ENCODE measurements around the gene NLGN1.

Gene NLGN1

DNA sequence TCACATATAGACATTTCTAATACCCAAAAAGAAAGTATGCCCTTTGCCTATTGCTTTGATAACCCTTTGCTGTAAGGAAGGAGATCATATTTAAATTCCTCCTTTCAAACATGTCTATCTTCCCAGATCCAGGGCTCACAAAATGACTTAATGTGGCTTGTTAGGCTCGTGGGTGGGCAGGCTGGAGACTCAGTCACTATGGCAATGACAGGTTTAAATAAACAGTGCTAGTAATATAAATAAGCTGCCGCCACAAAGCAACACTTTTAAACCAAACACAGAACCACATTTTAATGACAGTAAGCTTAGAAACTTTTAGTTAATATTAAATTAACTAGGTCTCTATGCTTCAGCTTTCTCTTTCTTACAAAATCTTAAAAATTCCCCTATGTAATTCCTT, 845.6 kb downstream of the NLGN1 start:
- peak; percentile 75 for DNase-seq

- DNase-seq = peak; percentile 63
These were observed 850.2 kb downstream of the NLGN1 start for GRCh38 chr3:174247687-174248152.

- no peak for DNase-seq
These were observed 854.1 kb downstream of the NLGN1 start for GRCh38 chr3:174251681-174252080.

DNA sequence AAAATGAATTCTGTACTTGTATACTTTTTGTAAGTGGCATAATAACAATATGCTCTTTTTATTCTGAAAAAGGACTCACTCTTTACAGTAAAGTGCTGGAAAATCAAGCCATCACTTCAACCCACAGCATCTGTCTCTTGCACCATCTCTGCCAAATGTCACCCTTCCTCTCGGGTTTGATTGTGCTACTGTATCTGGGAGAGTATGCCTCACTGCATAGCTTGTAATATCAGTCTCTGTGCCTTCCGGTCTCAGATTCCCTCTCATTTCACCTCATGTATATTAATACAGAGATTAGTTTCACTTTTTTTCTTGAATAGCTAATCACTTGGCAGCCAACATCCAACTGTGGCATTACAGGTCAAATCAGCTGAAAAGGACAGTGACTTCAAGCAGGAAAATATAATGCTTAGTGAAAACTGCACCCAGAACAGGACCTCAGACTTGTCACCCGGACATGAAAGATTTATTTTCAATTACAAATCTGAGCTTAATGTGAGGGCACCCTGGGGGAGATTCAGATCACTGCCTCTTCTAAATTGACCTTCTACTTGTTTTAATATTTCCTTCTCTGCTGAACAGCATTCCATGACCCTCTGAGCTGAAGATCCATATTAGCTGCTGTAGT, 855.8 kb downstream of the NLGN1 start:
- DNase-seq = peak; percentile 85

- DNase-seq = peak; percentile 38
These were observed 856.4 kb downstream of the NLGN1 start for GRCh38 chr3:174253940-174254339.

DNA sequence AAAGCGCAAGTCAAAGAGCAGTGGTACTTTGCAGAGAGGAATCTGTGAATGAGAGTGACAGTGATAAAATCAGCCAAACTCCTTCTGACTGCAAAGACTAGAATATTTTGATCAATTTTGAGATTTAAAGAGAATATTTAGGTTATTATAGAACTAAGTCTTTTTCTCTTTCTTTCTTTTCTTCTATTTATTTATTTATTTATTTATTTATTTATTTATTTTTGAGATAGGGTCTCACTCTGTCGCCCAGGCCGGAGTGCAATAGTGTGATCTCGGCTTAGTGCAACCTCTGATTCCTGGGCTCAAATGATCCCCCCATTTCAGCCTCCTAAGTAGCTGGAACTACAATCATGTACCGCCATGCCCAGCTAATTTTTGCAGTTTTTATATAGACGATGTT, 857.9 kb downstream of the NLGN1 start:
- no peak for DNase-seq

DNA sequence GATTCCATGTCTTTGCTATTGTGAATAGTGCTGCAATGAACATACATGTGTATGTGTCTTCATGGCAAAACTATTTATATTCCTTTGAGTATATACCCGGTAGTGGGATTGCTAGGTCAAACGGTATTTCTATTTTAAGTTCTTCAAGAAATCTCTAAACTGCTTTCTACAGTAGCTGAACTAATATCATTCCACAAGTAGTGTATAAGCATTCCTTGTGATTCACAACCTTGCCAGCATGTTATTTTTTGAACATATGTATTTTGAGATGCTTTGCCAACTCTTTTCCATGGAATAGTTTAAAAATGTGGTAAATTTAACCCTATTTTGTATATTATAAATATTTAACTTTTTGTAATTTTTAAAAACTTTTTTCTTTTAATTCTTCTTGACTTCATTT, 868.9 kb downstream of the NLGN1 start:
- no peak for DNase-seq

- no peak for DNase-seq
These were observed 870.5 kb downstream of the NLGN1 start for GRCh38 chr3:174268061-174268460.

DNA sequence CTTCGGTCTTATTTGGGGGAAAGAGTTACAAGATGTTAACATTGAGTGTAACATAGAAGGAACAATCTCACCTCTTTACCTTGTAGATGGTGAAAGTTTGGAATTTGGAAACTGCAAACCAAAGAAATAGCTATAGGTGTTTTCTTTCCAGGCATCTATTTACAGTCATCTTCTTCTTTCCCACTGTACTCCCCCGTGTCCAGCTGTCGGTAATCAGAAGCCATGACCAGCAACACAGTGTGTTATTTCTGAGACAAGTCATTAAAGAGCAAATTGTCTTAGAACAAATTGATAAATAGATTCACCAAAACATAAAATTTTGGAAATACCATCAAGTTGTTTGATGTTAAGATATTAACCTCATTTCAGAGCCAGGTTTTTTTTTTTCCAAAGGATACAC, 871.0 kb downstream of the NLGN1 start:
- no peak for DNase-seq

GRCh38 chr3:174270841-174271240, 873.3 kb downstream of the NLGN1 start:
- DNase-seq = no peak

DNA sequence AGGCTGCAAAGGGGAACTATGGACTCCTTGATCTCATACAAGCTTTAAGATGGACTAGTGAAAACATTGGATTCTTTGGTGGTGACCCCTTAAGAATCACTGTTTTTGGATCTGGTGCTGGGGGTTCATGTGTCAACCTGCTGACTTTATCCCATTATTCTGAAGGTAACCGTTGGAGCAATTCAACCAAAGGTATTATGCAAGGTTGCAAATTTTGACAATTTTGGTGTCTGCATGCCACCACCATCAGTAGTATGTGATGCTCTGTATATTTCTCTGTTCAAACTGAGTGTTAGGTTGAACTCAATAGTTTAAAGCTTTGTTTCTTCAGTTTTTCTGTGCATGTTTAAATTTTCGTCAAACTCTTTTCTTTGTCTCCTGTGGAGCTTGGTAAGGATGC, 877.8 kb downstream of the NLGN1 start:
- DNase-seq = no peak

GRCh38 chr3:174276826-174277225, 879.3 kb downstream of the NLGN1 start:
- DNase-seq = peak; percentile 86

DNA sequence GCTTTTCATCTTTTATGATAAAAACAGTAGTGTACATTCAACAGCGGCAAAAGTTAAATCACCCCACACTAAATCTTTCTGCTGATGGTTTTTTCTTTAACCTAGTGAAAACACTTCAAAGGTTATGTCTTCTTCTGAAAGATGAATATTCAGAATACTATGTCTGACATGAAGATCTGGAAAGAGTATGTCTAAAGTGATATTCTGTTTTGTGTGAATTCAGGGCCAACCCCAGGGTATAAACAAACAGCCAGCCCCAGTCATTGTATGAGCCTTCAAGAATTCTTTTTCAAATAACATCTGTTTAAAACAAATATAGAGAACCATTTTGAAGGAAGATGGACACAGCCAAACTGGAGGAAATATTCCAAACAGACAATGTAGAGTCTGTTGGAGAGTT, 880.5 kb downstream of the NLGN1 start:
- peak; percentile 91 for DNase-seq

GRCh38 chr3:174280186-174280585, 882.6 kb downstream of the NLGN1 start:
- DNase-seq = no peak

DNA sequence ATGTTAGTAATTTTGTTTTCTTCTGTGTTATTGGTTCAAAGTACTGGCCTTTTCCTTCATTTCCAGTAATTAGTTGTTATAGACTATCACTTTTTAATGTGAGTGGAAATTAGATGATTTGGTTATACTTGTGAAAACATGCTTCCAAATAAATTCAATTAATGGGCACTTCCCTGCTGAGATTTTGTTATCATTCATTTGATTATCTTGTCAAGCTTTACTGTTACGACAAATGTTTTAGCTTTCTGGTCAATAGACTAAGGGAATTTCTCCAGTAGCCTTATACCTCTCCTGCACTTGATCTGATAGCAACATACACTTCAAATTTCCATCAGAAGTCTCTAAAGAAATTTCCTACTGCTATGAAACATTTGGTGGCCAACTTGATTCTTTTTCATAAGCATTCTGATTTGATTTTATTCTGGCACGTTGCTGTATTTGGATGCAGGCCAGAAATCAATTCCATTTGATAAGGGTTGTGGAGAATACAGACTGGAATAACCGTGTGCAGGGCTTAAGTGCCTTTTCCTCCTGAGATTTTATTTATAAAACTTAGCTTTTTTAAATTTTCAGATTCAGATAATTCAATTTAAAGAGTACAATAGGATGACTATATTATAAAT, 887.8 kb downstream of the NLGN1 start:
- DNase-seq = peak; percentile 40

GRCh38 chr3:174287705-174288104, 890.2 kb downstream of the NLGN1 start:
- DNase-seq = peak; percentile 65

DNA sequence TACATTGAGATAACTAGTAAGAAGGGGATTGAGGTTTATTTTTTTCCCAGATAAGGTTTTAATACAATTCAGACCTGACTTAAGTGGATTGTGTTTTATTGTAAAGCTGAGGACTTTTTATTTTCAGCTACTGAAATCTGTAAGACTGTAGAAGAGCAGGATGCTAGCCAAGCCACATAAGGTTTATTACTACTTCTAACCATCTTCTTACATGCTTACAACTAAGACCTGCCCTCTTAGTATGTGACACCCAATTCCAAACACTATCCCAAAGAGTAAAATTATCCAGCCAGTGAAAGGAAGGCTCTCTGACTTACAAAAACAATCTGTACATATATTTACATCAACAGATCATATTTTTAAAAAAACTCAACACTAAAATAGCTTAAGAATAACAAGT, 897.1 kb downstream of the NLGN1 start:
- DNase-seq = no peak

DNA sequence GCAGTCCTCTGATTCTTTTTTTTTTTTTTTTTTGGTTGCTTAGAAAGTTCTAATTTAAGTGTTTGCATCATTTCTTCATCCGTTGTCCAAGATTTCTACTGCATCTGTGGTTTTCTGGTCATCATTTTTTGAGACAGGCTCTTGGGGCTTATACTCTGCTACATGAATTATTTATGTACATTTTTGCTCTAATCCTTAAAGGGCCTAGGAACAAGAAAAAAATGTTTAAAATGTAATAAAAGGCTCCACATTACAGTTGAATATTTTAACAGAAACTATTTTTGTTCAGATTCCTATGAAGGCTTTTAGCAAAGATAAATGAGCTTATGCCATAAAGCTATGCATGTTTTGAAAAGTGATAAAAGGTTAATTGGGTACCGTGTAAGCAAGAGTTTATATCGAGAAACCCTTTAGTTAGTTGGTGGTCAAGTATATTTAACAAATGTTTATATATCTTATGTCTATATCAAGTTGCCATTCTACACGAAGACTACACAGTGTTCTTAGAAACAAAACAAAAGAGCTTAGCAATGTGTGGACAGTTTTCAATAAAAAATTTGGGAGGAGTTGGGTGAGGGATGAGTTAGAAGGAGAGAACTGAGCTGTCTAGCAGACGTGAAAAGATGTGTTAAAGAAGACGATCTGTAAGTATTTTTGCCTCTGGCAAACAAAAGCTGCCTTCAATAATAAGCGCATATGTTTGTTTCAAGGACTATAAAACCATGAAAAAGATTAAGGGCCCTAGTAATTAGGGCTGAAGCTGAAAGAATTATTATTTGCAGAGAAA, 898.0 kb downstream of the NLGN1 start:
- DNase-seq = no peak

DNA sequence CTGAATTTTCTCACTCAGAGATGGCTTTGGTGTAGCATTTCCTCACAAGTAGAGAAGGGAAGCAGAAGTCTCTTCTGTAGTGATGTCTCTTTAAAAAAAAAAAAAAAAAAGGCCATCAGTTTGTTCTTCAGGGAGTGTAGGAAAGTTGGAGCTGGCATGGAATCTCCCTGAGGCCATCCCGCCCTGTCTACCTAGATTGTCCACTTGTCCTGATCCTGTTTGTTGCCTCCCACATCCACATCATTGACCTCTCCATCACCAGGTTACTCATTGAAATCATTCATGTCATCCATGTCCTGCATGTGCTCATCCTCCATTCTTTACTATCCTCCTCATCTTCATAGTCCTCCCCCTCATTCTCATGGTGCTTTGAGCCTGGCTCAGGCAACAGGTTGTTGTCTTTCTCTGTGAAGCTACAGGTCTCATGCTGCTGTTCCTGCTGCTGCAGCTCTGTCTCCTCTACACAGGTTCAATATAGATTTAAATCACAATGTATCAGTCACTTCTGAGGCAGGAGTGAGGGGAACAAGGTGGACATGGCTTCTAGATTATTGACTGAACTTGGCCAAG, 905.3 kb downstream of the NLGN1 start:
- no peak for DNase-seq

GRCh38 chr3:174303907-174304560, 906.5 kb downstream of the NLGN1 start:
- no peak for DNase-seq

- DNase-seq = no peak
These were observed 911.2 kb downstream of the NLGN1 start for GRCh38 chr3:174308736-174309135.

GRCh38 chr3:174310475-174310983, 913.0 kb downstream of the NLGN1 start:
- no peak for DNase-seq

DNA sequence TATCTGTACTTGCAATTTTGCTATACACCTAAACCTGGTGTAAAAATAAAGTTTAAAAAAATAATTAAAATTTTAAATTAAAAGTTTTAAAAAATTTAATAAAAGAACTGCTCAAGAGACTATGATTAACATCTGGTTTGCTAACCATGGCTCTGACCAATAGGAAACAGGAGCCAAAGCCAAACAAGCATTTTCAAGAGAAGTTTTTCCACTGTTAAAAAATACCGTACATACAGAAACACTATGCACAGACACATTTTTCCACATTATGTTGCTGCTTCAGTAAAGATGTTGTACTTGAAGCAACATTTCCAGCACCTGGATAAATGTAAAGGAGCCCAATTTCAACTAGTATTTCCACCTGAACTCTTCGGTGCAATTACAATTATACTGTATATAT, 917.7 kb downstream of the NLGN1 start:
- no peak for DNase-seq

Data from NCI-H69 (cell line).